H9 (cell line): ENCODE results near the gene MYH14. TPM values are rescaled to one million over a fixed set of nuclear protein-coding genes. Genes with fewer than 3 reads are reported as not detected.
"Not testable (repeated sequence)": the region's sequence is repeated elsewhere in the genome, so short reads cannot be mapped to it uniquely, and the experiment has no call there.

Experiments
- DNase-seq: peaks from one replicate; pipeline ENCODE4 v3.0.0-alpha.2; 2017
- H2AFZ ChIP-seq: one replicate; pipeline ENCODE4 v1.6.1; 2013; ENCODE audit warnings: mild to moderate bottlenecking, low read length, control low read depth, moderate library complexity
- H2AK5ac ChIP-seq: 2 replicates; pipeline ENCODE4 v1.6.1; 2013; ENCODE audit warnings: low read length, control low read depth, mixed read lengths; ENCODE audit not compliant: insufficient read length
- H2BK120ac ChIP-seq: one replicate; pipeline ENCODE4 v1.6.1; 2013; ENCODE audit warnings: low read depth, mild to moderate bottlenecking, low read length, control low read depth, inconsistent platforms; ENCODE audit not compliant: poor library complexity, severe bottlenecking
- H2BK12ac ChIP-seq: 2 replicates; pipeline ENCODE4 v1.6.1; 2013; ENCODE audit warnings: low read length, control low read depth, mixed read lengths, low read depth; ENCODE audit not compliant: insufficient read length
- H2BK15ac ChIP-seq: 2 replicates; pipeline ENCODE4 v1.6.1; 2013; ENCODE audit warnings: low read depth, low read length, control low read depth
- H2BK20ac ChIP-seq: one replicate; pipeline ENCODE4 v1.6.1; 2013; ENCODE audit warnings: low read depth, mild to moderate bottlenecking, low read length, control low read depth, inconsistent platforms; ENCODE audit not compliant: poor library complexity, severe bottlenecking
- H2BK5ac ChIP-seq: 2 replicates; pipeline ENCODE4 v1.6.1; 2013; ENCODE audit warnings: low read length, control low read depth, mixed read lengths; ENCODE audit not compliant: insufficient read length
- H3K14ac ChIP-seq: 2 replicates; pipeline ENCODE4 v1.6.1; 2013; ENCODE audit warnings: low read length, control low read depth; ENCODE audit not compliant: insufficient read depth
- H3K18ac ChIP-seq: 2 replicates; pipeline ENCODE4 v1.6.1; 2013; ENCODE audit warnings: low read depth, mild to moderate bottlenecking, mixed read lengths, low read length, control low read depth; ENCODE audit not compliant: insufficient read length
- H3K23ac ChIP-seq: 2 replicates; pipeline ENCODE4 v1.6.1; 2013; ENCODE audit warnings: low read length, control low read depth, mixed read lengths, low read depth; ENCODE audit not compliant: insufficient read length
- H3K23me2 ChIP-seq: 2 replicates; pipeline ENCODE4 v1.6.1; 2013; ENCODE audit warnings: low read depth, mild to moderate bottlenecking, mixed read lengths, low read length, control low read depth; ENCODE audit not compliant: insufficient read length, poor library complexity, severe bottlenecking
- H3K27ac ChIP-seq: 2 replicates; pipeline ENCODE4 v1.5.1; 2013; ENCODE audit warnings: low read length, control low read depth, mixed read lengths, low read depth; ENCODE audit not compliant: insufficient read length
- H3K27me3 ChIP-seq: 2 replicates; pipeline ENCODE4 v1.6.1; 2013; ENCODE audit warnings: low read length, control low read depth, inconsistent platforms; ENCODE audit not compliant: insufficient read depth
- H3K4ac ChIP-seq: 2 replicates; pipeline ENCODE4 v1.6.1; 2013; ENCODE audit warnings: low read depth, mild to moderate bottlenecking, control low read depth, inconsistent platforms, low read length, moderate library complexity
- H3K4me1 ChIP-seq: 2 replicates; pipeline ENCODE4 v1.6.1; 2013; ENCODE audit warnings: low read length, control low read depth, inconsistent platforms; ENCODE audit not compliant: insufficient read depth
- H3K4me2 ChIP-seq: 2 replicates; pipeline ENCODE4 v1.6.1; 2013; ENCODE audit warnings: low read length, control low read depth, mixed read lengths; ENCODE audit not compliant: insufficient read length, insufficient read depth
- H3K56ac ChIP-seq: 2 replicates; pipeline ENCODE4 v1.6.1; 2013; ENCODE audit warnings: low read depth, mild to moderate bottlenecking, mixed read lengths, low read length, control low read depth; ENCODE audit not compliant: insufficient read length
- H3K79me1 ChIP-seq: 2 replicates; pipeline ENCODE4 v1.6.1; 2013; ENCODE audit warnings: low read depth, mild to moderate bottlenecking, moderate library complexity, low read length, control low read depth, inconsistent platforms; ENCODE audit not compliant: insufficient read depth, poor library complexity, severe bottlenecking
- H3K79me2 ChIP-seq: 2 replicates; pipeline ENCODE4 v1.6.1; 2013; ENCODE audit warnings: low read length, control low read depth, inconsistent platforms; ENCODE audit not compliant: insufficient read depth
- H3K9ac ChIP-seq: 2 replicates; pipeline ENCODE4 v1.6.1; 2013; ENCODE audit warnings: low read length, control low read depth, mixed read lengths; ENCODE audit not compliant: insufficient read length; ENCODE audit errors: extremely low read depth
- H3K9me3 ChIP-seq: one replicate; pipeline ENCODE4 v1.6.1; 2013; ENCODE audit warnings: low read depth, low read length, inconsistent platforms; ENCODE audit not compliant: control insufficient read depth
- H3T11ph ChIP-seq: one replicate; pipeline ENCODE4 v1.6.1; 2013; ENCODE audit warnings: mild to moderate bottlenecking, low read length, control low read depth, inconsistent platforms
- H4K20me1 ChIP-seq: one replicate; pipeline ENCODE4 v1.6.1; 2013; ENCODE audit not compliant: control insufficient read depth, insufficient read length, insufficient read depth
- H4K5ac ChIP-seq: 2 replicates; pipeline ENCODE4 v1.6.1; 2013; ENCODE audit warnings: low read depth, mild to moderate bottlenecking, mixed read lengths, low read length, control low read depth; ENCODE audit not compliant: insufficient read length
- H4K8ac ChIP-seq: replicated peaks from 2 replicates; pipeline ENCODE4 v1.6.1; 2013; ENCODE audit warnings: low read length, control low read depth, mixed read lengths, low read depth; ENCODE audit not compliant: insufficient read length
- H4K91ac ChIP-seq: 2 replicates; pipeline ENCODE4 v1.6.1; 2013; ENCODE audit warnings: low read depth, mild to moderate bottlenecking, moderate library complexity, mixed read lengths, low read length, control low read depth; ENCODE audit not compliant: insufficient read length
- H3K27ac Mint-ChIP-seq, 3 experiments: 2 replicates in 2 of 3; 3 replicates in 1 of 3; pipeline ENCODE4 v1.8.0; 2020 to 2021; ENCODE audit warnings: mixed read lengths in 3 of 3, mild to moderate bottlenecking in 1 of 3, moderate library complexity in 1 of 3
- H3K27me3 Mint-ChIP-seq: 2 replicates; pipeline ENCODE4 v1.8.0; 2021; ENCODE audit warnings: low read depth, mild to moderate bottlenecking, moderate library complexity, mixed read lengths
- H3K36me3 Mint-ChIP-seq, 3 experiments: 2 replicates in 2 of 3; 3 replicates in 1 of 3; pipeline ENCODE4 v1.8.0; 2020 to 2021; ENCODE audit warnings: low read depth in 3 of 3, mixed read lengths in 3 of 3; ENCODE audit not compliant: insufficient read depth in 1 of 3
- H3K4me1 Mint-ChIP-seq, 2 experiments: 2 replicates each; pipeline ENCODE4 v1.8.0; 2020; ENCODE audit warnings: mixed read lengths in 2 of 2
- H3K4me3 Mint-ChIP-seq, 2 experiments: 2 replicates in 1 of 2; 3 replicates in 1 of 2; pipeline ENCODE4 v1.8.0; 2020 to 2021; ENCODE audit warnings: mild to moderate bottlenecking in 2 of 2, mixed read lengths in 2 of 2, moderate library complexity in 1 of 2
- H3K9me3 Mint-ChIP-seq, 2 experiments: 2 replicates in 1 of 2; 3 replicates in 1 of 2; pipeline ENCODE4 v1.8.0; 2020; ENCODE audit warnings: mild to moderate bottlenecking in 2 of 2, mixed read lengths in 2 of 2, moderate library complexity in 1 of 2
- CTCF ChIP-seq: fragments of 200-600 bp; sonication (generic); conservative IDR thresholded peaks from 3 replicates; pipeline ENCODE4 v1.8.0; 2021; ENCODE audit warnings: antibody characterized with exemption, mild to moderate bottlenecking
- whole genome bisulfite sequencing: extraction: QIAGEN DNeasy Blood & Tissue Kit; methylation state at CpG from one replicate; pipeline ENCODE4 v1.1.7; 2013; ENCODE audit warnings: missing lambda C conversion rate, low lambda C conversion rate, mixed read lengths; ENCODE audit not compliant: insufficient read length; ENCODE audit errors: extremely low coverage; 5-methylcytosine and 5-hydroxymethylcytosine counted together
- total RNA-seq: library from RNA; stranded (reverse); gene quantifications from 2 replicates; pipeline ENCODE4 v1.2.1, GENCODE V29; 2021

MYH14 gene
- total RNA-seq, 1 experiment from 2014 or later: 27.7 TPM

DNA sequence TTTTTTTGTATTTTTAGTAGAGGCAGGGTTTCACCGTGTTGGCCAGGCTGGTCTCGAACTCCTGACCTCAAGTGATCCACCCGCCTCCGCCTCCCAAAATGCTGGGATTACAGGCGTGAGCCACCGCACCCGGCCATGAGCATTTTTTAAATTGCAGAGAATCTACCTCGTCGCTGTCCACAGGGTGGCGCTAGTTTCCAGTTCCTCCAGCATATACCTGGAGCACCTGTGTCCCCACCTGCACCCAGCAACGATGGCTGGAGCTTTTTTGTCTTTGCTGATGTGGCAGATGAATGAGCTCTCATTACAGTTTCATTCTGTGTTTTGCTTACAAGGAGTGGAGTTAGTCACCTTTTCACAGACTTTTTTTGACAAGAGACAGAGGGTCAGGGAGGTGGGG lies 34.1 kb downstream of the MYH14 start:
- H3K23me2 ChIP-seq, H3K27me3 Mint-ChIP-seq, H3K18ac ChIP-seq, H3K79me2 ChIP-seq, H4K5ac ChIP-seq, H2BK120ac ChIP-seq, H3K4me1 ChIP-seq, H3K79me1 ChIP-seq, H3T11ph ChIP-seq, H2BK5ac ChIP-seq, H3K4ac ChIP-seq, H2AFZ ChIP-seq, H3K56ac ChIP-seq, H2BK20ac ChIP-seq, H3K27ac ChIP-seq, H2BK12ac ChIP-seq, H3K23ac ChIP-seq, H2BK15ac ChIP-seq, H3K14ac ChIP-seq, H4K8ac ChIP-seq, H4K91ac ChIP-seq, H3K4me2 ChIP-seq, H3K9me3 Mint-ChIP-seq, H3K9me3 ChIP-seq, H3K4me3 Mint-ChIP-seq, H3K9ac ChIP-seq, H4K20me1 ChIP-seq, H2AK5ac ChIP-seq, H3K27me3 ChIP-seq: not testable (repeated sequence)
- H3K4me1 Mint-ChIP-seq: peaks cover 13 to 24% of the 10 kb centered on the region in 2 experiments
- peak overlapping the region in 2 of 3 experiments; percentile 57 to 81; a peak in 4 of 7 replicates for H3K27ac Mint-ChIP-seq
- TF ChIP-seq CTCF: peak; percentile 69
- peaks cover 12 to 24% (median 14%) of the 10 kb centered on the region in 3 experiments for H3K36me3 Mint-ChIP-seq
- DNase-seq: peak; percentile 68
- WGBS: no CpG with 5 or more reads among the region's 11 CpGs
